Measurements from ENCODE around the gene UNC5A.

DNA sequence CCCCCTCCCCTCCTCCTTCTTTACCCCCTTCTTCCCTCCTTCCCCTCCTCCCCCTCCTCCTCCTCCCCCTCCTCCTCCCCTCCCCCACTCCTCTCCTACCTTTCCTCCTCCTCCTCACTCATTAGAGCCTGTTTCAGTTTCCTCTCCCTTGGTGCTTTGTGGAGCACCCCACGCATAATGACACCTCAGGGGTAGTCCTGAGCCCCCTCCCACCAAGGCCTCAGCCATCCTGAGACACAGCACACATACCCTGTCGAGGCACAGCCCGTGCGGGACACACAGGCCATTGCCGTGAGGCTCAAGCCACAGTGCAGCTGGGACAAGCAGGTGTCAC is 53.4 kb downstream of the UNC5A start:
- TF ChIP-seq, protein P1, sequence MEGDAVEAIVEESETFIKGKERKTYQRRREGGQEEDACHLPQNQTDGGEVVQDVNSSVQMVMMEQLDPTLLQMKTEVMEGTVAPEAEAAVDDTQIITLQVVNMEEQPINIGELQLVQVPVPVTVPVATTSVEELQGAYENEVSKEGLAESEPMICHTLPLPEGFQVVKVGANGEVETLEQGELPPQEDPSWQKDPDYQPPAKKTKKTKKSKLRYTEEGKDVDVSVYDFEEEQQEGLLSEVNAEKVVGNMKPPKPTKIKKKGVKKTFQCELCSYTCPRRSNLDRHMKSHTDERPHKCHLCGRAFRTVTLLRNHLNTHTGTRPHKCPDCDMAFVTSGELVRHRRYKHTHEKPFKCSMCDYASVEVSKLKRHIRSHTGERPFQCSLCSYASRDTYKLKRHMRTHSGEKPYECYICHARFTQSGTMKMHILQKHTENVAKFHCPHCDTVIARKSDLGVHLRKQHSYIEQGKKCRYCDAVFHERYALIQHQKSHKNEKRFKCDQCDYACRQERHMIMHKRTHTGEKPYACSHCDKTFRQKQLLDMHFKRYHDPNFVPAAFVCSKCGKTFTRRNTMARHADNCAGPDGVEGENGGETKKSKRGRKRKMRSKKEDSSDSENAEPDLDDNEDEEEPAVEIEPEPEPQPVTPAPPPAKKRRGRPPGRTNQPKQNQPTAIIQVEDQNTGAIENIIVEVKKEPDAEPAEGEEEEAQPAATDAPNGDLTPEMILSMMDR (IDR thresholded peaks at IDR 0.05) = no peak
- no peak for TF ChIP-seq POLR2A (IDR thresholded peaks at IDR 0.05)
